ENCODE measurements around the gene SLC35B3. TPM values are rescaled to one million over a fixed set of nuclear protein-coding genes. Genes with fewer than 3 reads are reported as not detected.

The SLC35B3 gene
- 21.2 and 22.1 TPM in 2 replicates for total RNA-seq

GRCh38 chr6:8435093-8435844 lies at the start of gene SLC35B3:
Gene SLC35B3, minus strand, starts transcription at chr6:8435545.

